ENCODE results near the gene NAA15. TPM values are rescaled to one million over a fixed set of nuclear protein-coding genes. Genes with fewer than 3 reads are reported as not detected.

Gene NAA15
- polyA plus RNA-seq, 3 donors: 5.2 to 20.2 (median 8.8) TPM

DNA sequence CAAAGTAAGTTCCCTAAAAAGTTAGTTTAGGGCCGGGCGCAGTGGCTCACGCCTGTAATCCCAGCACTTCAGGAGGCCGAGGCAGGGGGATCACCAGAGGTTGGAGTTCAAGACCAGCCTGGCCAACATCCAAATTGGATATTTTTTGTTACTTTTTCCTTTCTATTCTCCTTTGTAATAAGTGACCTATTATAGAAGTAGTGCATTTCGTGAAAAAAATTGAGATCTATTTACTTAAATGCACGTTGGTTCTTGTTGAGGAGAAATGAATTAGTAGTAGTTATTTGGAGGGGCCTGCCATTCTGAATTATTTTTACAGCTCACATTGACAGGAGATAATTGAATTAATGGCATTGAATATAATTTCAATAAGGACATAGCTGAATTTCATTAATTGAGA, 23.3 kb downstream of the NAA15 start:
- H3K4me2 ChIP-seq (replicated peaks; ENCODE audit: extremely low read depth, low read length, poor library complexity, severe bottlenecking): no peak overlapping the region
- peak overlapping the region in 1 of 7 donors; percentile 28 for H3K27ac Mint-ChIP-seq

GRCh38 chr4:139329665-139330200, 28.4 kb downstream of the NAA15 start:
- Histone ChIP-seq H3K4me2 (replicated peaks; ENCODE audit: extremely low read depth, low read length, poor library complexity, severe bottlenecking) (no peak overlapping the region), H3K4me3 (replicated peaks in 1 of 3; ENCODE audit: low read depth in 2 of 3, low read length in 3 of 3) (no peak overlapping the region), H3K9ac (ENCODE audit: insufficient read depth, low read length, poor library complexity, severe bottlenecking) (no peak overlapping the region), H3K9me3 (replicated peaks in 1 of 2; ENCODE audit: control insufficient read depth in 1 of 2, insufficient read depth in 1 of 2, low read length in 2 of 2) (no peaks in the 10 kb centered on the region), H3K27ac (ENCODE audit: low read depth in 1 of 2, low read length in 2 of 2) (peak overlapping the region in 1 of 2 donors; percentile 5), H3K27me3 (ENCODE audit: control insufficient read depth in 2 of 2, insufficient read depth in 2 of 2, low read length in 2 of 2) (no peaks in the 10 kb centered on the region), H4K20me1 (ENCODE audit: insufficient read depth, low read length) (peaks cover 79% of the 10 kb centered on the region), H3K4me1 (ENCODE audit: control insufficient read depth in 1 of 2, insufficient read depth in 2 of 2, low read length in 2 of 2) (no peaks in the 10 kb centered on the region), H3K36me3 (replicated peaks in 1 of 2; ENCODE audit: control insufficient read depth in 1 of 2, insufficient read depth in 2 of 2, low read length in 2 of 2) (peaks cover 2 to 13% of the 10 kb centered on the region in 2 donors), H3K79me2 (ENCODE audit: insufficient read depth, low read length) (peaks cover 100% of the 10 kb centered on the region), H2AFZ (ENCODE audit: insufficient read depth, low read depth, low read length, poor library complexity, severe bottlenecking) (no peak overlapping the region)
- DNase-seq: no peak
- H3K27me3 Mint-ChIP-seq (ENCODE audit: low read depth in 3 of 3): peaks cover 0 to 1% (median 0%) of the 10 kb centered on the region in 3 donors
- peak overlapping the region in 3 of 7 donors; percentile 14 to 46 (median 43) for H3K27ac Mint-ChIP-seq
- H3K9me3 Mint-ChIP-seq: peaks cover 0 to 4% (median 0%) of the 10 kb centered on the region in 7 donors
- H3K4me1 Mint-ChIP-seq: peaks cover 17% of the 10 kb centered on the region
- peaks cover 16 to 37% of the 10 kb centered on the region in 2 donors for H3K36me3 Mint-ChIP-seq
- intact Hi-C loops (cut with micrococcal nuclease): no loop called here
- H3K4me3 Mint-ChIP-seq: no peak overlapping the region
- WGBS (ENCODE audit: insufficient coverage): 73% methylated on average over 1 of the region's 4 CpGs
- TF ChIP-seq, protein P1, sequence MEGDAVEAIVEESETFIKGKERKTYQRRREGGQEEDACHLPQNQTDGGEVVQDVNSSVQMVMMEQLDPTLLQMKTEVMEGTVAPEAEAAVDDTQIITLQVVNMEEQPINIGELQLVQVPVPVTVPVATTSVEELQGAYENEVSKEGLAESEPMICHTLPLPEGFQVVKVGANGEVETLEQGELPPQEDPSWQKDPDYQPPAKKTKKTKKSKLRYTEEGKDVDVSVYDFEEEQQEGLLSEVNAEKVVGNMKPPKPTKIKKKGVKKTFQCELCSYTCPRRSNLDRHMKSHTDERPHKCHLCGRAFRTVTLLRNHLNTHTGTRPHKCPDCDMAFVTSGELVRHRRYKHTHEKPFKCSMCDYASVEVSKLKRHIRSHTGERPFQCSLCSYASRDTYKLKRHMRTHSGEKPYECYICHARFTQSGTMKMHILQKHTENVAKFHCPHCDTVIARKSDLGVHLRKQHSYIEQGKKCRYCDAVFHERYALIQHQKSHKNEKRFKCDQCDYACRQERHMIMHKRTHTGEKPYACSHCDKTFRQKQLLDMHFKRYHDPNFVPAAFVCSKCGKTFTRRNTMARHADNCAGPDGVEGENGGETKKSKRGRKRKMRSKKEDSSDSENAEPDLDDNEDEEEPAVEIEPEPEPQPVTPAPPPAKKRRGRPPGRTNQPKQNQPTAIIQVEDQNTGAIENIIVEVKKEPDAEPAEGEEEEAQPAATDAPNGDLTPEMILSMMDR (IDR thresholded peaks at IDR 0.05): no peak

More for the DNA sequence above, 23.3 kb downstream of the NAA15 start:
- H3K27ac ChIP-seq (ENCODE audit: low read depth in 1 of 2, low read length in 2 of 2): no peak overlapping the region
- 100% methylated on average over 2 of the region's 6 CpGs for WGBS (ENCODE audit: insufficient coverage)
- no peak overlapping the region for H3K9ac ChIP-seq (ENCODE audit: insufficient read depth, low read length, poor library complexity, severe bottlenecking)
- no peak overlapping the region for H3K4me3 ChIP-seq (replicated peaks in 1 of 3; ENCODE audit: low read depth in 2 of 3, low read length in 3 of 3)
- no peak overlapping the region for H2AFZ ChIP-seq (ENCODE audit: insufficient read depth, low read depth, low read length, poor library complexity, severe bottlenecking)
- intact Hi-C loops (cut with micrococcal nuclease): no loop called here
- peaks cover 5 to 26% of the 10 kb centered on the region in 2 donors for H3K36me3 Mint-ChIP-seq
- peaks cover 0 to 4% (median 0%) of the 10 kb centered on the region in 7 donors for H3K9me3 Mint-ChIP-seq
- no peaks in the 10 kb centered on the region for H3K9me3 ChIP-seq (replicated peaks in 1 of 2; ENCODE audit: control insufficient read depth in 1 of 2, insufficient read depth in 1 of 2, low read length in 2 of 2)
- peaks cover 18% of the 10 kb centered on the region for H3K4me1 Mint-ChIP-seq
- peaks cover 100% of the 10 kb centered on the region for H3K79me2 ChIP-seq (ENCODE audit: insufficient read depth, low read length)
- H3K27me3 ChIP-seq (ENCODE audit: control insufficient read depth in 2 of 2, insufficient read depth in 2 of 2, low read length in 2 of 2): no peaks in the 10 kb centered on the region
- TF ChIP-seq, protein P1 (IDR thresholded peaks at IDR 0.05): no peak
- H3K27me3 Mint-ChIP-seq (ENCODE audit: low read depth in 3 of 3): peaks cover 0 to 1% (median 0%) of the 10 kb centered on the region in 3 donors
- peaks cover 78% of the 10 kb centered on the region for H4K20me1 ChIP-seq (ENCODE audit: insufficient read depth, low read length)
- no peaks in the 10 kb centered on the region for H3K4me1 ChIP-seq (ENCODE audit: control insufficient read depth in 1 of 2, insufficient read depth in 2 of 2, low read length in 2 of 2)
- H3K36me3 ChIP-seq (replicated peaks in 1 of 2; ENCODE audit: control insufficient read depth in 1 of 2, insufficient read depth in 2 of 2, low read length in 2 of 2): peaks cover 2 to 6% of the 10 kb centered on the region in 2 donors
- H3K4me3 Mint-ChIP-seq: no peak overlapping the region
- no peak for DNase-seq
